ENCODE data around the gene PTPN1. TPM values are rescaled to one million over a fixed set of nuclear protein-coding genes. Genes with fewer than 3 reads are reported as not detected.
A peak's percentile ranks its signal among the peaks of the same experiment; 100 is the strongest.

Gene PTPN1
- total RNA-seq, 2 experiments from 2014 or later, result 82.3 to 82.8 TPM

DNA sequence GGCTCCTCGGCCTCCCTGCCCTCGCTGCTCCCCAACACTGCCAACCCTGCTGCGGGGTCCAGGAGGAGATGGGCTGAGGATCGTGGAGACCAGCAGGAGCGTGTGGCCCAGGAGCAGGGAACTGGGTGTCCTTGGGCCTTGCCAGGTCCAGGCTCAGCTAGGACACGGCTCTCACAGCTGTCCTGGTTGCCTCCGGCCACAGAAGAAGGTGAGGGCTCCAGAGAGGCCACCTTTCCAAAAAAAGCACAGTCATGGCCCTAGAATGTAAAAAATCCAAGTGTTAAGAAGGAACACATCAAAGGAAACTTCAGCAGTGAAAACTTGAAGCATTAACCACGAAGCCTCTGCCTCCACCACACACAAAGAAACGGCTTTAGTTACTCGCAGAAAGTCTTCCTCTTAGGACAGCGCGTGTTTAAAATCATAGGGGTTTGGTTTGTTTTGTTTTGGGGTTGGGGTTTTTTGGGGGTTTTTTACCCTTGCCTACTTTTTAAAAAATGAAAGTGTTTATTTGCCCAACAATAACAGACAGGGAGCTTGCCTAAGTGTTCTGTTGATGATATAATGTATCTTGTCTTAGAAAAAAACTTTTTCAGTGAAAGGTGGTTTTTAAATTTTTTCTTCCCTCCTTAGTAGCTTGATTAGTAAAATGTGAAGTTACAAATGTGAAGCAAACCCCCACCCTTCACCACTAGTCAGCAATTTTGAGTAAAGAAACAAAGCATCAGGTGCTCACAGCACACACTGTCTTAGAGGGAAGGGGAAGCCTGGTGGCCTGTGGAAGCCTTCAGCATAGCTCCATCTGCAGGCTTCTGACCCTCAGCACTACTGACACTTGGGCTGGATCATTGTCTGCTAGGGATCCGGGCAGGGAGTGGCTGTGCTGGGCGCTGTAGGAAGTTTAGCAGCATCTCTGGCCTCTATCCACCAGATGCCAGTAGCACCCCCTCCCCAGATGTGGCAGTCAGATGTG is 60.0 kb downstream of the PTPN1 start:
- H3K27me3 Mint-ChIP-seq, result no peaks in the 10 kb centered on the region
- intact Hi-C loops (cut with DNase I, micrococcal nuclease), result loop anchor here (2.0 to 5.0 kb wide), 2 partner anchors 58 to 93 kb away; partner anchors contain the start of gene PTPN1 (in 1 of the 2)
- DNase-seq, result peak in 8 of 14 experiments; percentile 20 to 71 (median 38)
- Histone ChIP-seq H3K27ac (ENCODE audit: low read depth in 1 of 2, low read length in 2 of 2) (peak overlapping the region in 1 of 2 donors; percentile 0), H3K36me3 (ENCODE audit: insufficient read depth, low read length) (peaks cover 70% of the 10 kb centered on the region), H3K9me3 (ENCODE audit: control insufficient read depth in 1 of 2, insufficient read depth in 1 of 2, low read length in 2 of 2) (no peaks in the 10 kb centered on the region), H3K4me1 (ENCODE audit: insufficient read depth, low read length) (peaks cover 25% of the 10 kb centered on the region), H3K4me3 (ENCODE audit: low read length) (no peak overlapping the region), H3K27me3 (ENCODE audit: control insufficient read depth in 1 of 2, insufficient read depth in 2 of 2, low read length in 2 of 2) (no peaks in the 10 kb centered on the region)
- H3K9me3 Mint-ChIP-seq, result no peaks in the 10 kb centered on the region
- ATAC-seq (ENCODE audit: poor library complexity), result peak; percentile 79
- peak overlapping the region; percentile 8 for H3K4me3 Mint-ChIP-seq
- peaks cover 78% of the 10 kb centered on the region for H3K4me1 Mint-ChIP-seq (ENCODE audit: low read depth)
- H3K36me3 Mint-ChIP-seq (ENCODE audit: low read depth), result peaks cover 90% of the 10 kb centered on the region
- ChIA-PET CTCF (interaction anchor here (0.7 to 0.9 kb wide), 3 partner anchors 51 to 66 kb away, joined by 3 read pairs; no protein-coding TSS in a partner anchor), POLR2A (interaction anchor here (0.6 to 1.7 kb wide), 6 partner anchors 50 to 863 kb away, joined by 3 to 13 read pairs (median 3); partner anchors contain the start of gene PTPN1)
- TF ChIP-seq, protein P1, sequence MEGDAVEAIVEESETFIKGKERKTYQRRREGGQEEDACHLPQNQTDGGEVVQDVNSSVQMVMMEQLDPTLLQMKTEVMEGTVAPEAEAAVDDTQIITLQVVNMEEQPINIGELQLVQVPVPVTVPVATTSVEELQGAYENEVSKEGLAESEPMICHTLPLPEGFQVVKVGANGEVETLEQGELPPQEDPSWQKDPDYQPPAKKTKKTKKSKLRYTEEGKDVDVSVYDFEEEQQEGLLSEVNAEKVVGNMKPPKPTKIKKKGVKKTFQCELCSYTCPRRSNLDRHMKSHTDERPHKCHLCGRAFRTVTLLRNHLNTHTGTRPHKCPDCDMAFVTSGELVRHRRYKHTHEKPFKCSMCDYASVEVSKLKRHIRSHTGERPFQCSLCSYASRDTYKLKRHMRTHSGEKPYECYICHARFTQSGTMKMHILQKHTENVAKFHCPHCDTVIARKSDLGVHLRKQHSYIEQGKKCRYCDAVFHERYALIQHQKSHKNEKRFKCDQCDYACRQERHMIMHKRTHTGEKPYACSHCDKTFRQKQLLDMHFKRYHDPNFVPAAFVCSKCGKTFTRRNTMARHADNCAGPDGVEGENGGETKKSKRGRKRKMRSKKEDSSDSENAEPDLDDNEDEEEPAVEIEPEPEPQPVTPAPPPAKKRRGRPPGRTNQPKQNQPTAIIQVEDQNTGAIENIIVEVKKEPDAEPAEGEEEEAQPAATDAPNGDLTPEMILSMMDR (IDR thresholded peaks at IDR 0.05), result peak; percentile 46
- peak overlapping the region; percentile 43 for H3K27ac Mint-ChIP-seq

GRCh38 chr20:50571466-50571865 is 61.3 kb downstream of the PTPN1 start:
- peaks cover 69% of the 10 kb centered on the region for H3K36me3 ChIP-seq (ENCODE audit: insufficient read depth, low read length)
- TF ChIP-seq, protein P1 (IDR thresholded peaks at IDR 0.05), result no peak
- H3K9me3 Mint-ChIP-seq, result no peaks in the 10 kb centered on the region
- peak overlapping the region; percentile 72 for H3K27ac Mint-ChIP-seq
- H3K9me3 ChIP-seq (ENCODE audit: control insufficient read depth in 1 of 2, insufficient read depth in 1 of 2, low read length in 2 of 2), result no peaks in the 10 kb centered on the region
- no peaks in the 10 kb centered on the region for H3K27me3 Mint-ChIP-seq
- POLR2A ChIA-PET, result interaction anchor here (1.7 kb wide), 1 partner anchor 55 kb away, joined by 7 read pairs; no protein-coding TSS in a partner anchor
- H3K4me3 ChIP-seq (ENCODE audit: low read length), result no peak overlapping the region
- H3K4me1 Mint-ChIP-seq (ENCODE audit: low read depth), result peaks cover 87% of the 10 kb centered on the region
- no peak overlapping the region for H3K27ac ChIP-seq (ENCODE audit: low read depth in 1 of 2, low read length in 2 of 2)
- ATAC-seq (ENCODE audit: poor library complexity) (no peak), DNase-seq (no peak)
- CTCF ChIA-PET, result no interaction called here
- intact Hi-C loops (cut with DNase I, micrococcal nuclease), result loop anchor here (2.0 to 5.0 kb wide), 2 partner anchors 59 to 95 kb away; partner anchors contain the start of gene PTPN1 (in 1 of the 2)
- H3K27me3 ChIP-seq (ENCODE audit: control insufficient read depth in 1 of 2, insufficient read depth in 2 of 2, low read length in 2 of 2), result no peaks in the 10 kb centered on the region
- peaks cover 90% of the 10 kb centered on the region for H3K36me3 Mint-ChIP-seq (ENCODE audit: low read depth)
- no peak overlapping the region for H3K4me3 Mint-ChIP-seq
- peaks cover 32% of the 10 kb centered on the region for H3K4me1 ChIP-seq (ENCODE audit: insufficient read depth, low read length)

GRCh38 chr20:50572938-50573777 is 63.0 kb downstream of the PTPN1 start:
- no peak for ATAC-seq (ENCODE audit: poor library complexity)
- TF ChIP-seq, protein P1 (IDR thresholded peaks at IDR 0.05), result no peak
- Histone ChIP-seq H3K9me3 (ENCODE audit: control insufficient read depth in 1 of 2, insufficient read depth in 1 of 2, low read length in 2 of 2) (no peaks in the 10 kb centered on the region), H3K36me3 (ENCODE audit: insufficient read depth, low read length) (peaks cover 70% of the 10 kb centered on the region), H3K27ac (ENCODE audit: low read depth in 1 of 2, low read length in 2 of 2) (no peak overlapping the region), H3K4me1 (ENCODE audit: insufficient read depth, low read length) (peaks cover 32% of the 10 kb centered on the region), H3K4me3 (ENCODE audit: low read length) (no peak overlapping the region), H3K27me3 (ENCODE audit: control insufficient read depth in 1 of 2, insufficient read depth in 2 of 2, low read length in 2 of 2) (no peaks in the 10 kb centered on the region)
- intact Hi-C loops (cut with DNase I, micrococcal nuclease), result loop anchor here in 1 of 2 experiments (5.0 kb wide), 1 partner anchor 61 kb away; the partner anchor contains the start of gene PTPN1
- DNase-seq, result no peak
- CTCF ChIA-PET, result interaction anchor here (1.4 to 2.2 kb wide), 2 partner anchors 15 to 36 kb away, joined by 3 to 7 read pairs; no protein-coding TSS in a partner anchor
- Mint-ChIP-seq H3K36me3 (ENCODE audit: low read depth) (peaks cover 84% of the 10 kb centered on the region), H3K4me3 (no peak overlapping the region), H3K27me3 (no peaks in the 10 kb centered on the region), H3K9me3 (no peaks in the 10 kb centered on the region), H3K27ac (peak overlapping the region; percentile 72), H3K4me1 (ENCODE audit: low read depth) (peaks cover 71% of the 10 kb centered on the region)
- POLR2A ChIA-PET, result no interaction called here

All from CD4-positive, alpha-beta T cell (primary cell).